ENCODE measurements around the gene MZF1. TPM values are rescaled to one million over a fixed set of nuclear protein-coding genes. Genes with fewer than 3 reads are reported as not detected.
A peak's percentile ranks its signal among the peaks of the same experiment; 100 is the strongest.

MZF1 gene
- total and polyA plus RNA-seq, 4 donors = 4.9 to 21.1 (median 8.8) TPM

- 31% methylated on average over 1 of the region's 1 CpG for WGBS
- Histone ChIP-seq H3K27ac (ENCODE audit: low read depth in 1 of 2, low read length in 2 of 2) (no peak overlapping the region), H3K4me3 (ENCODE audit: low read depth in 1 of 3, low read length in 3 of 3) (peak overlapping the region; percentile 79 to 92 (median 85)), H3K4me1 (ENCODE audit: control insufficient read depth in 4 of 4, insufficient read depth in 4 of 4, low read length in 3 of 4) (peaks cover 11 to 27% (median 20%) of the 10 kb centered on the region in 4 donors), H3K36me3 (ENCODE audit: control insufficient read depth in 4 of 4, insufficient read depth in 3 of 4, low read depth in 1 of 4, low read length in 3 of 4) (peaks cover 27 to 41% (median 35%) of the 10 kb centered on the region in 4 donors), H3K27me3 (ENCODE audit: control insufficient read depth in 4 of 4, insufficient read depth in 4 of 4, low read length in 3 of 4) (no peaks in the 10 kb centered on the region), H3K9me3 (ENCODE audit: control insufficient read depth in 4 of 4, low read length in 3 of 4) (no peaks in the 10 kb centered on the region), H3K9ac (ENCODE audit: low read depth in 1 of 2, low read length in 2 of 2) (peak overlapping the region in 1 of 2 donors; percentile 83)
- no peak for TF ChIP-seq EGR1 (IDR thresholded peaks at IDR 0.05; ENCODE audit: low read depth in 2 of 2)
- no peak for TF ChIP-seq HNF4G (IDR thresholded peaks at IDR 0.05)
- TF ChIP-seq, protein P1, sequence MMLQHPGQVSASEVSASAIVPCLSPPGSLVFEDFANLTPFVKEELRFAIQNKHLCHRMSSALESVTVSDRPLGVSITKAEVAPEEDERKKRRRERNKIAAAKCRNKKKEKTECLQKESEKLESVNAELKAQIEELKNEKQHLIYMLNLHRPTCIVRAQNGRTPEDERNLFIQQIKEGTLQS (IDR thresholded peaks at IDR 0.05) = no peak
- TF ChIP-seq RAD21 (IDR thresholded peaks at IDR 0.05) = no peak
- no peak for TF ChIP-seq NR2F2 (IDR thresholded peaks at IDR 0.05)
- TF ChIP-seq MAX (IDR thresholded peaks at IDR 0.05) = no peak
- TF ChIP-seq YY1 (IDR thresholded peaks at IDR 0.05) = no peak
- no peak for DNase-seq (ENCODE audit: low spot score)
These were observed 27.1 kb downstream of the MZF1 start for GRCh38 chr19:58546019-58546530.

- Histone ChIP-seq H3K27me3 (ENCODE audit: control insufficient read depth in 4 of 4, insufficient read depth in 4 of 4, low read length in 3 of 4) (no peaks in the 10 kb centered on the region), H3K9me3 (ENCODE audit: control insufficient read depth in 4 of 4, low read length in 3 of 4) (no peaks in the 10 kb centered on the region), H3K36me3 (ENCODE audit: control insufficient read depth in 4 of 4, insufficient read depth in 3 of 4, low read depth in 1 of 4, low read length in 3 of 4) (peaks cover 24 to 35% (median 30%) of the 10 kb centered on the region in 4 donors), H3K4me1 (ENCODE audit: control insufficient read depth in 4 of 4, insufficient read depth in 4 of 4, low read length in 3 of 4) (peaks cover 11 to 27% (median 20%) of the 10 kb centered on the region in 4 donors), H3K27ac (ENCODE audit: low read depth in 1 of 2, low read length in 2 of 2) (peak overlapping the region in 1 of 2 donors; percentile 54), H3K9ac (ENCODE audit: low read depth in 1 of 2, low read length in 2 of 2) (peak overlapping the region; percentile 41 to 83), H3K4me3 (ENCODE audit: low read depth in 1 of 3, low read length in 3 of 3) (peak overlapping the region; percentile 79 to 92 (median 85))
- DNase-seq (ENCODE audit: low spot score) = no peak
- TF ChIP-seq YY1 (IDR thresholded peaks at IDR 0.05) = no peak
- TF ChIP-seq NR2F2 (IDR thresholded peaks at IDR 0.05) = no peak
- TF ChIP-seq GABPA (IDR thresholded peaks at IDR 0.05 in 1 of 2, conservative IDR thresholded peaks at IDR 0.05 in 1 of 2) = no peak
- TF ChIP-seq ZBTB33 (IDR thresholded peaks at IDR 0.05) = no peak
- no peak for TF ChIP-seq FOXA2 (IDR thresholded peaks at IDR 0.05)
- TF ChIP-seq RAD21 (IDR thresholded peaks at IDR 0.05) = no peak
- TF ChIP-seq, protein P2, sequence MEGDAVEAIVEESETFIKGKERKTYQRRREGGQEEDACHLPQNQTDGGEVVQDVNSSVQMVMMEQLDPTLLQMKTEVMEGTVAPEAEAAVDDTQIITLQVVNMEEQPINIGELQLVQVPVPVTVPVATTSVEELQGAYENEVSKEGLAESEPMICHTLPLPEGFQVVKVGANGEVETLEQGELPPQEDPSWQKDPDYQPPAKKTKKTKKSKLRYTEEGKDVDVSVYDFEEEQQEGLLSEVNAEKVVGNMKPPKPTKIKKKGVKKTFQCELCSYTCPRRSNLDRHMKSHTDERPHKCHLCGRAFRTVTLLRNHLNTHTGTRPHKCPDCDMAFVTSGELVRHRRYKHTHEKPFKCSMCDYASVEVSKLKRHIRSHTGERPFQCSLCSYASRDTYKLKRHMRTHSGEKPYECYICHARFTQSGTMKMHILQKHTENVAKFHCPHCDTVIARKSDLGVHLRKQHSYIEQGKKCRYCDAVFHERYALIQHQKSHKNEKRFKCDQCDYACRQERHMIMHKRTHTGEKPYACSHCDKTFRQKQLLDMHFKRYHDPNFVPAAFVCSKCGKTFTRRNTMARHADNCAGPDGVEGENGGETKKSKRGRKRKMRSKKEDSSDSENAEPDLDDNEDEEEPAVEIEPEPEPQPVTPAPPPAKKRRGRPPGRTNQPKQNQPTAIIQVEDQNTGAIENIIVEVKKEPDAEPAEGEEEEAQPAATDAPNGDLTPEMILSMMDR (IDR thresholded peaks at IDR 0.05; ENCODE audit: low read depth, low read length, missing input control) = no peak
- TF ChIP-seq EGR1 (IDR thresholded peaks at IDR 0.05; ENCODE audit: low read depth in 2 of 2) = no peak
- TF ChIP-seq, protein P1 (IDR thresholded peaks at IDR 0.05) = no peak
- TF ChIP-seq FOXA1 (IDR thresholded peaks at IDR 0.05) = no peak
- TF ChIP-seq HNF4G (IDR thresholded peaks at IDR 0.05) = no peak
- TF ChIP-seq HNF4A (conservative IDR thresholded peaks at IDR 0.05) = no peak
- TF ChIP-seq SP1 (IDR thresholded peaks at IDR 0.05) = no peak
- no peak for TF ChIP-seq MAX (IDR thresholded peaks at IDR 0.05)
- no peak for TF ChIP-seq JUND (IDR thresholded peaks at IDR 0.05)
- TF ChIP-seq TAF1 (conservative IDR thresholded peaks at IDR 0.05) = no peak
- TF ChIP-seq, protein P3, sequence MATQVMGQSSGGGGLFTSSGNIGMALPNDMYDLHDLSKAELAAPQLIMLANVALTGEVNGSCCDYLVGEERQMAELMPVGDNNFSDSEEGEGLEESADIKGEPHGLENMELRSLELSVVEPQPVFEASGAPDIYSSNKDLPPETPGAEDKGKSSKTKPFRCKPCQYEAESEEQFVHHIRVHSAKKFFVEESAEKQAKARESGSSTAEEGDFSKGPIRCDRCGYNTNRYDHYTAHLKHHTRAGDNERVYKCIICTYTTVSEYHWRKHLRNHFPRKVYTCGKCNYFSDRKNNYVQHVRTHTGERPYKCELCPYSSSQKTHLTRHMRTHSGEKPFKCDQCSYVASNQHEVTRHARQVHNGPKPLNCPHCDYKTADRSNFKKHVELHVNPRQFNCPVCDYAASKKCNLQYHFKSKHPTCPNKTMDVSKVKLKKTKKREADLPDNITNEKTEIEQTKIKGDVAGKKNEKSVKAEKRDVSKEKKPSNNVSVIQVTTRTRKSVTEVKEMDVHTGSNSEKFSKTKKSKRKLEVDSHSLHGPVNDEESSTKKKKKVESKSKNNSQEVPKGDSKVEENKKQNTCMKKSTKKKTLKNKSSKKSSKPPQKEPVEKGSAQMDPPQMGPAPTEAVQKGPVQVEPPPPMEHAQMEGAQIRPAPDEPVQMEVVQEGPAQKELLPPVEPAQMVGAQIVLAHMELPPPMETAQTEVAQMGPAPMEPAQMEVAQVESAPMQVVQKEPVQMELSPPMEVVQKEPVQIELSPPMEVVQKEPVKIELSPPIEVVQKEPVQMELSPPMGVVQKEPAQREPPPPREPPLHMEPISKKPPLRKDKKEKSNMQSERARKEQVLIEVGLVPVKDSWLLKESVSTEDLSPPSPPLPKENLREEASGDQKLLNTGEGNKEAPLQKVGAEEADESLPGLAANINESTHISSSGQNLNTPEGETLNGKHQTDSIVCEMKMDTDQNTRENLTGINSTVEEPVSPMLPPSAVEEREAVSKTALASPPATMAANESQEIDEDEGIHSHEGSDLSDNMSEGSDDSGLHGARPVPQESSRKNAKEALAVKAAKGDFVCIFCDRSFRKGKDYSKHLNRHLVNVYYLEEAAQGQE (IDR thresholded peaks at IDR 0.05) = no peak
- no peak for TF ChIP-seq RXRA (IDR thresholded peaks at IDR 0.05)
- 14% methylated on average over 21 of the region's 21 CpGs for WGBS
These were observed 27.7 kb downstream of the MZF1 start for GRCh38 chr19:58545286-58546018.
